Stimulated activated CD8-positive, alpha-beta memory T cell treated with anti-CD3 and anti-CD28 coated beads, Interleukin-7, amount 100 ng/mL, for 4 hours (primary cell): Measurements from ENCODE around the gene GBX2.

Experiments
- DNase-seq, 2 donors: peaks; one replicate each; pipeline ENCODE4 v3.0.0-alpha.2; 2020; ENCODE audit warnings: low read depth in 2 of 2

GBX2 gene

GRCh38 chr2:236167297-236168109, 683 bp downstream of the GBX2 start:
- no peak for DNase-seq

- DNase-seq: no peak
Observed at GRCh38 chr2:236166796-236167296, 1.3 kb downstream of the GBX2 start.

DNA sequence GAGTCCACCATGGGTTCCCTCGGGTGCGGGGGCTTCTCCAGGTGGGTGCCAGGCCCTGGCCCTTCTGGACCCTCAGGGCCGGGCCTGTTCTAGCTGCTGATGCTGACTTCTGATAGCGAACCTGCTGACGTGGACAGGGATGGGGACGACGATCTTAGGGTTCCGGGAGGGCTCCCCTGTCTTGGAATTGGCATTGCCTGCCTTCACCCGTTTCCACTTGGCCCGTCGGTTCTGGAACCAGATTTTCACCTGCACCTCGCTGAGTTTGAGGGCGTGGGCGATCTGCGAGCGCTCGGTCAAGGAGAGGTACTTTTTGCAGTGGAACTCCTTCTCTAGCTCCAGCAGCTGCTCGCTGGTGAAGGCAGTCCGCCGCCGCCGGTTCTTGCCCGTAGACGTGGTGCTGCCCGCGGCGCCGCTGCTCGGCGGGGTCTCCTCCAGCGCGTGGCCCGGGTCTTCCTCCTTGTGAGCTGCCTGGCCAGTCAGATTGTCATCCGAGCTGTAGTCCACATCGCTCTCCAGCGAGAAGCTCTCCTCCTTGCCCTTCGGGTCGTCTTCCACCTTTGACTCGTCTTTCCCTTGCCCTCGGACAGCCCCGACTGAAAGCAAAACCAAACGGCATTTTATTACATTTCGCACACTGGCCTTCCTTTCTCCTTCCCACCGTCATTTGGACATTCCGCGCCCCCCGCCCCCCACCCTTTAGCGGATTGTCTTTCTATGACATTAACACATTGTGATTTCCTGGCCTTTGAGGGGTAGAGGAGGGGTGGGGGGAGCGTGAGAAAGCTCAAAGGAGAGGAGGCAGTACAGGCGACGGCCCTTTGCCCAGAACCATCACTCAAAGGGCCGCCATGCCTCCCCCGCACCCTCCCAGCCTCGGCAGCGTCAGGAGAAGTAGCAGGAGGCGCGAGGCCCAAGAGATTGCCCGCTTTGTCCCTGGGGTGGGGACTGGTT, 2.1 kb downstream of the GBX2 start:
- no peak for DNase-seq

DNA sequence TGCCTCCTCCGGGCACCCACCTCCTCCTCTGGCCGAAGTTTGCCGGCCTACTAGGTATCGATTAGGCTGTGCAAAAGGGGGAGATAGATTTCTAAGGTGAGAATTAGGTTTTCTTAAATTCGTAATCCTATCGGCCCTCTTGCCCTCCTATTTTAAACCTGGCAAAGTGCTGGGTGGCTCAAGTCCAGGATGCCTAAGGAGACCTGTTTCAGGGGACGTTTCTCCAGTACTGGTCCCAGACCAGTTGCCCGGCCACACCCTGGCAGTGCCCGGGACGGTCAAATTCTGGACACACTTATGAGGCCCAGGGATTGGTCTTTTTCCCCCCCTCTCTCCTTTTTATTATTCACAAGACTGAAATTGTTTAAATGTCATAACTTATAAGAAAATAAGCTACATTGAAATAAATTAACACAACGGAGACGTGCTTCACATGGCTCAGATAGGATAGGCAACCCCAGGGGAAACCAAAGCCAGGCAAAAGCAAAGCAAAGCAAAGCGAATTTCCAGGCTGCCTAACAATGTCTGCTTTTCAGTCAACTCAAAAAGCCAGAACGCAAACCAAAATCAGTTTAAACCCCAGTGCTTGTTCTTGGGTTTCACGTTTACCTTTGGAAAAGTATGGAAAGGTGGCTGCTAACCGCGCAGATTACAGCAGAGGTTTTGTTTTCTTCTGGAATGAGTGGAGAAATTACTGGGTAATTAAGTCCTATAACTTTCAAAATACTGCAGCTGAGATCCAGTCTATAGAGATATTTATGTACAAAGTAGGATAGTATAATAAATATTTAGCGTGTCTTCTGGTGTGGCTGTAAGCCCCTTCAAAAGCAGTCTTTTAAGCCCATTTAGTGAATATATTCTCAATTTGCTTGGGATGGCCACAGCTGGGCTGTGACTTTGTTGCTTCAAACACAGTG, 3.0 kb downstream of the GBX2 start:
- DNase-seq: no peak

GRCh38 chr2:236164201-236164924, 3.8 kb downstream of the GBX2 start:
- DNase-seq: no peak

DNA sequence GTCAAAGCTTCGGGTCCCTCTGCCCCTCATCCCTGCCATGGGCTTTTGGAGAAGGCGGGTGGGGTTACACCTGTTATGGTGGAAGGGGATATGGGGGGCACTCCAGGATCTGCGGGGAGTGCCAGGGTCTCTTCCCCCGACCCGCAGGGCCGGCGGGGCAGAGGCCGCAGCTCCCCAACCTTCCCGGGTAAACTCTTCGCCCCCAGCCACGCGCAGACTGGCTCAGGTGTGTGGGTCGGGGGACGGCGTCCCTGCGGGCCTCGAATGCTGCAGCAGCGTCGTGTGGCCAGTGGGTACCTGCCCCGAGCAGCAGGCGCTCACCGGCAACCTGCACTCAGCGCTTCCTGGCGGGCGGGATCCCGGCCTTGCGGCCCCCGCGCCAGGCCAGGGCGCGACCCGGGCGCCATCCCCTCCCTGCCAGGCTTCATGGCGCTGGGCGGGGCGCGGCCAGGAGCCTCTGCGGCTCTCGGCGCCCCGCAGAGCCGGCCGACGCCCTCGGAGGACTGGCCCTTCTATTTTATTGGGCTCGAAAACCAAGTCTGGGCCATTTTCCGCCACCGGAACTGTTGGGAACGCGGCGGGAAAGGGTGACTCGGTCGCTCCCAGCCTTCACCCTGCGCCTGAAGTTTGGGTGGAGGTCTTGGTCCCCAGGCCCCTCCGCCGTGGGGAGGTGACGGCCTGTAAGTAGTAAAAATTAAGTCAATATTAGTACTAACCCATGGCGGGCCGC, 4.5 kb downstream of the GBX2 start:
- no peak for DNase-seq

- DNase-seq: no peak
Observed at GRCh38 chr2:236162882-236163470, 5.2 kb downstream of the GBX2 start.

- no peak for DNase-seq
Observed at GRCh38 chr2:236162031-236162845, 5.9 kb downstream of the GBX2 start.

- DNase-seq: no peak
Observed at GRCh38 chr2:236161531-236161930, 6.7 kb downstream of the GBX2 start.

- no peak for DNase-seq
Observed at GRCh38 chr2:236161082-236161462, 7.1 kb downstream of the GBX2 start.

- DNase-seq: no peak
Observed at GRCh38 chr2:236160366-236161081, 7.7 kb downstream of the GBX2 start.

DNA sequence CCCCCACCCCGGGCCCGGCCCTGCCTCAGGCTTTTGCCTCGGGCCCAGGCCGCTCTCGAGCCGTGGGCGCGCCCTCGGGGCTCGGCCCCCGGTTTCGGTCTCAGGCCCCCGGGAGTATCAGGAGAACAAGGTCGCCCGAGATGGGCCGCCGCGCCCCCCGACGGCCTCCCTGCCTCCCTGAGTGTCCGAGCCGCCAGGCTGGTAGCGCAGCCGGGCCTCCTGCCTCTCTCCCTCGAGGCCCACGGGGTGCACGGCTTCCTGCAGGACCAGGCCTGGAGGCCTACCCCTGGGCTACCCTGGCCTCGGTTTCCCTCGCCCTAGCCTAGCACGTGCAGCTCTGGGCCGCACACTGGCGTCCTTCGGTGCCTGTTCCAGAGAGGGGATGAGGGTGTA, 8.4 kb downstream of the GBX2 start:
- no peak for DNase-seq

GRCh38 chr2:236158969-236159777, 9.0 kb downstream of the GBX2 start:
- DNase-seq: no peak

DNA sequence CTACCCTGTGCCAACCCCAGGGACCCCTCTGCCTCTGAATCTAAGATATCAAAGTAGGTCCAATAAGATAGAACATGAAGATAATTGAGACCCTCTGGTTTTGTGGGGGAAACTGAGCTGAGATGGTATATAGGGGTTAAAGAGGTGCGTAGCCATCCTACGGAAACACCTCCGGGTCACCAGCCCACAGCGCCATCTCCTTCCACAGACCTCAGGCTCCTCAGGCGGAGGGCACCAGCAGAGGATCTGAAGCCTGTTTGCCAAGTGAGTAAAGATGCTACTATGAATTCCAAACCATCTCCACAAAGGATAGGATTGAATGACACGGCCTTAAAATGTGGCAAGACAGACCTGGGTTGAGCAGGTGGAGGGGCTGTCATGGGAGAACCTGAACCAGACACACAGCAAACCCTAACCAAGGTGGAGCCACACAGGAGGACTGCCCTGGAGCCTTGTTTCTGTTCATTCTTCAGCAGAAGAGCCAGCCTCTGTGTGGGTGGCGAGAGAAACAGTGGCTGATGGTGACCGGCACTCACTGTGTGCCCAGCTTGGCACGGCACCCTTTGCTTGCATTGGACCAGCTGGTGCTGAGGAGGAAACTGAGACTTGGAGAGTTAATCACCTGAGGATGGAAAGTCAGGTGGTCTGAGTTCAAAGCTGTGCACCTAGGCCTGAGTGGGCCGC, 10.2 kb downstream of the GBX2 start:
- no peak for DNase-seq

- no peak for DNase-seq
Observed at GRCh38 chr2:236157366-236157765, 10.8 kb downstream of the GBX2 start.

- DNase-seq: no peak
Observed at GRCh38 chr2:236156860-236157194, 11.4 kb downstream of the GBX2 start.
